Activated T-cell treated with anti-CD3 and anti-CD28 coated beads, Interleukin-2, amount 50 U/mL, for 24 hours (primary cell): ENCODE results near the gene AIRE.

ENCODE experiments used
- DNase-seq: peaks from one replicate; pipeline ENCODE4 v3.0.0-alpha.2; 2020
- H3K27ac Mint-ChIP-seq: 2 replicates; pipeline ENCODE4 v1.8.0; 2020; ENCODE audit warnings: mild to moderate bottlenecking, mixed read lengths
- H3K27me3 Mint-ChIP-seq: 2 replicates; pipeline ENCODE4 v1.8.0; 2020; ENCODE audit warnings: mixed read lengths
- H3K36me3 Mint-ChIP-seq: 2 replicates; pipeline ENCODE4 v1.8.0; 2020; ENCODE audit warnings: low read depth, mixed read lengths
- H3K4me1 Mint-ChIP-seq: 2 replicates; pipeline ENCODE4 v1.8.0; 2020; ENCODE audit warnings: low read depth, mixed read lengths
- H3K4me3 Mint-ChIP-seq: 2 replicates; pipeline ENCODE4 v1.8.0; 2020; ENCODE audit warnings: mild to moderate bottlenecking, moderate library complexity, mixed read lengths
- H3K9me3 Mint-ChIP-seq: 2 replicates; pipeline ENCODE4 v1.8.0; 2020; ENCODE audit warnings: mixed read lengths

The AIRE gene

DNA sequence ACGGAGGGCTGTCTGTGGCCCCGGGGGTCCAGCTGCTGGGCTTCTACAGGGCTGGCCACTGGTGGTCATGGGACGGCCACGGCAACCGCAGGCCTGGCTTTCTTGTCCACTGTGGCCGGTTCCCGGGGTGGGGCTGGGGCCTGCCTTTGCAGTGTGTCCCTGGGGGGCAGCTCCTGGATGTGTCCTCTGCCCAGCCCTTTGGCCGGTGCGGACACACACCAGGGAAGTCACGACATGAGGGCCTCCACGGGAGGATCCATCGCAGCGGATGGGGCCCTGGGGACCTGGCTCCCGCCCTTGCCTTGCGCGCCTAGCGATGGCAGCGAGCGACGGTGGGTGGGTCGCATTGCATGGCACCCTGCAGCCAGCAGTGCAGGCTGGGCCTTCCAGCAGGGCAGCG lies 32.2 kb downstream of the AIRE start:
- Mint-ChIP-seq H3K4me1 (no peaks in the 10 kb centered on the region), H3K27ac (peak overlapping the region; percentile 33), H3K9me3 (no peaks in the 10 kb centered on the region), H3K27me3 (no peaks in the 10 kb centered on the region), H3K4me3 (no peak overlapping the region), H3K36me3 (peaks cover 73% of the 10 kb centered on the region)
- no peak for DNase-seq

- Mint-ChIP-seq H3K4me3 (no peak overlapping the region), H3K9me3 (no peaks in the 10 kb centered on the region), H3K27ac (peak overlapping the region; percentile 44), H3K4me1 (no peaks in the 10 kb centered on the region), H3K36me3 (peaks cover 76% of the 10 kb centered on the region), H3K27me3 (no peaks in the 10 kb centered on the region)
- DNase-seq: no peak
These were observed 33.0 kb downstream of the AIRE start for GRCh38 chr21:44318489-44319285.

DNA sequence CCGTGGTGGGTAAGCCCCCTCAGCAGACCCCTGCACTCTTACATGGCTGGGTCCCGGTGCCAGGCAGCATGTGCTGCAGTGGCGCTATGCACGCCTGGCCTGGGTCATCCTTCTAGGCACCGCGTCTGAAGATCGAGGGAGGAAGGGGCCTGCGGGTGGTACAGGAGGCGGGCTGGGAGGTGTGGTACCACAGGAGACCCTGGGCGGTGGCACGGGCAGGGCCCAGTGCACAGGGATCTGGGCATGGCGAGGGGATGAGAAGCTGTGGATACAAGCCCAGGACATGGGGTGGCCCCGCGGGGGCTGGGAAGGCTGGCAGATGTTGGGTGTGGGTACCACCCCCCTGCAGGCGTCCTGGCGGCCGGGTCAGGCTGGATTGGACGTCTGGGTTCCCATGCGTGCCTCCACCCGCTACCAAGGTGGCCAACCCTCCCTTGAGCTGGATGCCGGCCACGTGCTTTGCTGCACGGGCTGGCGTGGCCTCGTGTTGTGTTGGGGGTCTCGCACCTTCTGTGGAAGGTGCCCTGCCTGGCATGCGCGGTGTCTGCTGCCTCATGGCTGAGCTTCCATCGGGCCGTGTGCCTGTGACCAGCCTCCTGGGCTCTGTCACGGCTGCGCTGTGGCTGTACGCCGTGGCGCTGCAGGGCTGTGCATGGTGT lies 33.9 kb downstream of the AIRE start:
- Mint-ChIP-seq H3K9me3 (no peaks in the 10 kb centered on the region), H3K27me3 (no peaks in the 10 kb centered on the region), H3K27ac (no peak overlapping the region), H3K36me3 (peaks cover 74% of the 10 kb centered on the region), H3K4me1 (no peaks in the 10 kb centered on the region), H3K4me3 (no peak overlapping the region)
- no peak for DNase-seq

- peaks cover 73% of the 10 kb centered on the region for H3K36me3 Mint-ChIP-seq
- no peak overlapping the region for H3K27ac Mint-ChIP-seq
- no peak for DNase-seq
- no peaks in the 10 kb centered on the region for H3K27me3 Mint-ChIP-seq
- no peaks in the 10 kb centered on the region for H3K4me1 Mint-ChIP-seq
- H3K9me3 Mint-ChIP-seq: no peaks in the 10 kb centered on the region
- no peak overlapping the region for H3K4me3 Mint-ChIP-seq
These were observed 35.2 kb downstream of the AIRE start for GRCh38 chr21:44320847-44321246.

DNA sequence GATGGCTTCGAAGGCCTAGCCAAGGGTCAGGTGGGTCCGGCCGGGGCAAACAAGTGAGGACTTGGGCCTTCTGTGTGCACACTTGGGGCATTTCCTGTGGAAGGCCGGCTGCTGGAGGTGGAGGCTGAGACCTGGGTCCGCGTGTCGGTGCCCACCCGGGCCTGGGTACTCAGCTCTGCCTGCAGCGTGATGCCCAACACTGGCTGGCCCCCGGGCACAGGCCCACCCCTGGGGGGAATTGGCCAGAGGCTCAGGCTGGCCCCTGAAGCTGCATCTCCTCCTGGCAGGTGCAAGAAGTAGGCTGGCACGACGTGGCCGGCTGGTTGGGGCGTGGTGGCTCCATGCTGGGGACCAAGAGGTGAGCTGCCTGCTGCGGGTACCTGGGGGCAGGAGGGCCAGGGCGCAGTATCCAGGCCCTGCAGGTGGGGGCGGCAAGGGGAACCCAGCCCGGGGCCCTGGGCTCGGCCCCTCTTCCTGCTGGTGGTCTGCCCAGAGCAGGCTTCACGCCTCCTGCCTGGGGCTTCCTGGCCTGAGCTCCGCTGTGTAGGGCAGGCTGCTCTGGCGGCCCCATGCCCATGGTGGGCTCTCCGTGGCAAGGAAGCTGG lies 36.3 kb downstream of the AIRE start:
- Mint-ChIP-seq H3K4me3 (no peak overlapping the region), H3K4me1 (no peaks in the 10 kb centered on the region), H3K36me3 (peaks cover 67% of the 10 kb centered on the region), H3K9me3 (no peaks in the 10 kb centered on the region), H3K27ac (no peak overlapping the region), H3K27me3 (no peaks in the 10 kb centered on the region)
- DNase-seq: no peak

- Mint-ChIP-seq H3K27me3 (no peaks in the 10 kb centered on the region), H3K4me1 (no peaks in the 10 kb centered on the region), H3K27ac (peak overlapping the region; percentile 63), H3K4me3 (no peak overlapping the region), H3K9me3 (no peaks in the 10 kb centered on the region), H3K36me3 (peaks cover 67% of the 10 kb centered on the region)
- no peak for DNase-seq
These were observed 37.1 kb downstream of the AIRE start for GRCh38 chr21:44322621-44323325.

DNA sequence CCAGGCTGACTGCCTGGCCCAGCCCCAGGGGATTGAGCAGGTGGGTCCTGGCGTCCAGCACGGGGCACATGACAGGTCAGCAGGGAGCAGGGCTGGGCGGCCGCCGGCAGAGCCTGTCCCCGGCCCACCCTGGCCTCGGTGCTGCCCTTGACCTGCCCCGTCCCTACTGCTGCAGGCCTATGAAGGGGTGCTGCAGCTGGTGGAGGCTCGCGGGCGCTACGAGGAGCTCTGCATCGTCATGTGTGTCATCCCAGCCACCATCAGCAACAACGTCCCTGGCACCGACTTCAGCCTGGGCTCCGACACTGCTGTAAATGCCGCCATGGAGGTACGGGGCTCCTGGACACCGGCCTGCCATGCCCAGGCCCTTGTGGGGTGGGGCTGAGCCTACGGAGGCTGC lies 37.9 kb downstream of the AIRE start:
- no peak for DNase-seq
- H3K4me3 Mint-ChIP-seq: no peak overlapping the region
- H3K27ac Mint-ChIP-seq: peak overlapping the region; percentile 14
- peaks cover 64% of the 10 kb centered on the region for H3K36me3 Mint-ChIP-seq
- no peaks in the 10 kb centered on the region for H3K9me3 Mint-ChIP-seq
- no peaks in the 10 kb centered on the region for H3K4me1 Mint-ChIP-seq
- H3K27me3 Mint-ChIP-seq: no peaks in the 10 kb centered on the region

DNA sequence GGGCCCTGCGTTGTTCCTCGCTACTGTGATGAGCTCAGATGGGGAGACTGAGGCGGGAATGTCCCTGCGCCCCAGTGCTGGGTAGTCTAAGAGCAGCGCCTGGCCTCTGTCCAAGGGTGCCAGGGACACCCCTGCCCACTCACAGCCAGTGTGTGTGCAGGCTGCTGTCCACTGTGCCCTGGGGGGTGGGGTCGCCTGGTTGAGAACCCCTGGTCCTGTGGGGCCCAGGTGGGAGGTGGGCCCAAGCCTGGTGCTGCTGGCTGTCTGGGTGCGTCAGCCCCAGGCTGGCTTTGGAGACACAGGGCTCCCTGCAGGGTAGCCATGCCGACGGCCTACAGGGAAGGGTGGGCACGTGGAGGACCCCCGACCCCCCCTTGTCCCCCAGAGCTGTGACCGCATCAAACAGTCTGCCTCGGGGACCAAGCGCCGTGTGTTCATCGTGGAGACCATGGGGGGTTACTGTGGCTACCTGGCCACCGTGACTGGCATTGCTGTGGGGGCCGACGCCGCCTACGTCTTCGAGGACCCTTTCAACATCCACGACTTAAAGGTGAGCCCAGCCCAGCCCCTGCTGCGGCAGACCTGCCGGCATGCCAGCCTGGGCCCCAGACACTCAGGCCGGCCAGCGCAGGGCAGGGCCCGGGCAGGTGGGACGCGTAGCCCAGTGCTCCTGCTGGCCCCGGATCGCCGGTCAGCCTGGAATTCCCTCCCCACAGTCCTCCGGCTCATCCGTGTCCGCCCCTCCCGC lies 38.6 kb downstream of the AIRE start:
- H3K9me3 Mint-ChIP-seq: no peaks in the 10 kb centered on the region
- H3K27ac Mint-ChIP-seq: no peak overlapping the region

GRCh38 chr21:44324854-44325107 lies 39.1 kb downstream of the AIRE start:
- Mint-ChIP-seq H3K27ac (no peak overlapping the region), H3K27me3 (no peaks in the 10 kb centered on the region), H3K9me3 (no peaks in the 10 kb centered on the region), H3K4me1 (no peaks in the 10 kb centered on the region), H3K4me3 (no peak overlapping the region), H3K36me3 (peaks cover 62% of the 10 kb centered on the region)
- no peak for DNase-seq

More for the DNA sequence above, 38.6 kb downstream of the AIRE start:
- Mint-ChIP-seq H3K36me3 (peaks cover 62% of the 10 kb centered on the region), H3K27me3 (no peaks in the 10 kb centered on the region), H3K4me1 (no peaks in the 10 kb centered on the region), H3K4me3 (no peak overlapping the region)
- no peak for DNase-seq

GRCh38 chr21:44325386-44326271 lies 40.0 kb downstream of the AIRE start:
- Mint-ChIP-seq H3K36me3 (peaks cover 54% of the 10 kb centered on the region), H3K4me3 (no peak overlapping the region), H3K4me1 (no peaks in the 10 kb centered on the region), H3K27ac (peak overlapping the region; percentile 11), H3K27me3 (no peaks in the 10 kb centered on the region), H3K9me3 (no peaks in the 10 kb centered on the region)
- DNase-seq: no peak

- Mint-ChIP-seq H3K9me3 (no peaks in the 10 kb centered on the region), H3K27me3 (no peaks in the 10 kb centered on the region), H3K4me3 (no peak overlapping the region), H3K36me3 (peaks cover 50% of the 10 kb centered on the region), H3K27ac (no peak overlapping the region), H3K4me1 (no peaks in the 10 kb centered on the region)
- DNase-seq: no peak
These were observed 40.6 kb downstream of the AIRE start for GRCh38 chr21:44326272-44326647.

- no peak for DNase-seq
- Mint-ChIP-seq H3K27ac (no peak overlapping the region), H3K4me1 (no peaks in the 10 kb centered on the region), H3K27me3 (no peaks in the 10 kb centered on the region), H3K4me3 (no peak overlapping the region), H3K9me3 (no peaks in the 10 kb centered on the region), H3K36me3 (peaks cover 50% of the 10 kb centered on the region)
These were observed 41.3 kb downstream of the AIRE start for GRCh38 chr21:44326716-44327602.

DNA sequence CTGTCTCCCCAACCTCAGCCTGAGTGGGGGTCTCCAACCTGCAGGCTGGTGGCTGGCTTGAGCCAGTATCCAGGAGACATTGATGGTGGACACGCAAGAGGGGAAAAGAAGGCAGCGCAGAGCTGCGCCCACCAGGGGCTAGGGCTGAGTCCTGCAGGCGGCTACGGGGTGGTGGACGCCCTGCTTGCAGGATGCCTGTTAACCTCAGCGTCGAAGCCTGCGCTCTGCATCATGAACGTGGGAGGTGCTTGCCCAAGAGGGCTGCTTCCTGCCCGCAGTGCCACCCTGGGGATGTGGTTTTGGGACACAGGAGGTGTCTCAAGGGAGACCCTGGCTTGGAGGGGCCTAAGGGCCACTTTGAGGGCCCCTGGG lies 41.9 kb downstream of the AIRE start:
- DNase-seq: no peak
- Mint-ChIP-seq H3K27ac (no peak overlapping the region), H3K27me3 (no peaks in the 10 kb centered on the region), H3K36me3 (peaks cover 52% of the 10 kb centered on the region), H3K4me3 (no peak overlapping the region), H3K9me3 (no peaks in the 10 kb centered on the region), H3K4me1 (no peaks in the 10 kb centered on the region)
